ENCODE data around the gene PLCB1.

GRCh38 chr20:8849990-8850389 lies 717.9 kb downstream of the PLCB1 start:
- TF ChIP-seq CTCF (conservative IDR thresholded peaks at IDR 0.05 in 1 of 2, IDR thresholded peaks at IDR 0.05 in 1 of 2; ENCODE audit: low read depth in 1 of 2, low read length in 2 of 2) (no peak), EZH2 (IDR thresholded peaks at IDR 0.05; ENCODE audit: low read length, missing control alignments) (no peak)
